GM18868 (cell line): ENCODE measurements around the gene TDRD6.
"Not testable (repeated sequence)": the region's sequence is repeated elsewhere in the genome, so short reads cannot be mapped to it uniquely, and the experiment has no call there.

ENCODE experiments used
- ATAC-seq: cut with Tn5 transposase; IDR thresholded peaks from one replicate; pipeline ENCODE4 v1.9.1; 2021; ENCODE audit warnings: mild to moderate bottlenecking, moderate library complexity; ENCODE audit not compliant: unreplicated experiment

TDRD6 gene

DNA sequence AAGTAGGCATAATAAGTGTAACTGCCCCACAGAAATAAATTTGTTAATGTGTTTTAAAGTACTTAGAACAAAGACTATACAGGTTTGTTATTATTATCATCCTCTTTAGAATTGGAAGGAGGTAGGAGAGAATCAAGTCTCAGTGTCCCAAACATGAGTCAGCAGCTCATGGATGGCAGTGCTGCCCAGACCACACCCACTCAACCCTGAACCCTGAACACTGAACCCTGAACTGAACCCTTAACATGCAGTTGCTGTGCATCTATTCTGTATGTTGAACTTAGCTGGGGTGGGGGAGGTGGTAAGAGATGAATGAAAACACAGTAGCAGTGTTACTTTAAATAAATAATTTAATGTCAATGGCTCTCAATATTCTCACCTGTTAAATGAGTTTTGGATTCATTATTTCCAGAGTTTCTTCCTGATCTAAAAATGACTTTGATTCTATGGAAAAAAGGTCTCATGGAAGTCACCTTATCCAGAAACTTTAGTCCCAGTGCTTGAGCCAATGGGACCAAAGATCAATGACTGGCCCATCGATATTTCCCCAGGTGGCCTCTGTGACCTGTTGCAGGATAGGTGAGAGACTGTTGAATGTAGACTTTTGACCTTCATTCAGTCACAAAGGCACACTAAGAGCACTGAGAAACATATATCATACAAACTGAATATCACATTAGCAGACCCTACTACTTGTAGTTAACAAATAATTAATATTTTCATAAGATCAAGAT, 55.9 kb downstream of the TDRD6 start:
- ATAC-seq = no peak

DNA sequence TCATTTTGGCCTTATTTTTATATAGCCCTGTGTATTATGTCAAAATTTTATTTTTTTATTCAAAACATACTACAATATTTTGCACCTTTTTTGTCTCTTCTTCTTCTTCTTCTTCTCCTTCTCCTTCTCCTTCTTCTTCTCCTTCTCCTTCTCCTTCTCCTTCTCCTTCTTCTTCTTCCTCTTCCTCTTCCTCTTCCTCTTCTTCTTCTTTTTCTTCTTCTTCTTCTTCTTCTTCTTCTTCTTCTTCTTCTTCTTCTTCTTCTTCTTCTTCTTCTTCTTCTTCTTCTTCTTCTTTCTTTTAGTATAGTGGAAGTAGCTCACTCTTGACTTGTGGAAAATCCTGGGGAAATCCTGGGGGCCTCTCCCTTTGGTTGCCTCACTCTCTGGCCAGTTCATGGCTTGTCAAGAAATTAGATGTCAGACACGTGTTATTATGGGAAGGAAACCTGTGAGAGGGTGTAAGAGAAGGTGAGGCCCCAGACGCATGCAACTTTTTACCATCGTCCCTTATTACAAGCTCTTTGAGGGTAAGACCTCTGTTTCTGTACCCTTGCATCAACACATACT, 56.6 kb downstream of the TDRD6 start:
- ATAC-seq = not testable (repeated sequence)

DNA sequence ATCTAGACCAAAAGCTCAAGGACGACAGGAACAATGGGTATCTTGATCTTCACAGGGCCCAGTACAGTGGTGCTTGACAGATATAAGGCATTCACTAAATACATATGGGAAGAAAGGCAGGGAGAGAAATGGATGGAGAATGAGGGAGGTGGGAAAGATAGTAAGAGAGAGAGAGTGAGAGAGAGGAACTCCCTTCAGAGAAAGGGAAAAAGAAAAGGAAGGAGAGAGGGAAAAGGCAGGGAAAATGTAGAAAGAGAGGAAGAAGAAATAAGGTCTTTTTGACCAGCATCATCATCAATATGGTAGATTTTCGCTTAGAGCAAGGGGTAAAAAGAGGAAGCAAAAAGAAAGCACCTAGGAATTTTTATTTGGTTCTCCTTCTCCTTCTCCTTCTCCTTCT, 58.3 kb downstream of the TDRD6 start:
- no peak for ATAC-seq

DNA sequence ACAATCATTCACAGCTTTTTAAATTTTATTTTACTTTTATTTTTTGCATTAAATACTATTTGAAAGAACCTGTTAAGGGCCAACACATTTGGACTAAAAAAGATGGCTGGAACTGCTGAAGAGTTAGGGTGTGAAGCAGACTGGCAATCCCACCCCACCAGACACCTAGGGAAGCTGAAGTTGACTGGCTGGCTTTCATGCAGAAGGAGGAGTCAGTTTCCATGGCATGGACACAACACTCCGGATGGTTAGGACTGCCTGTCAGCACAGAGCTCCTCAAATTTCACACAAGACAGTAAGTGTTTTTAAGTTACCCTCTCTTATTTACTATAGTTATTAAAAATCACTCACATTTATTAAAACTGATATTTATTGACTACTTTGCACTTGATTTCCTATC, 59.0 kb downstream of the TDRD6 start, which contains the start of gene ANKRD66:
Gene ANKRD66, plus strand, starts transcription at position 238 of the 400 bp plus-strand sequence. CDS start 5,016 bp downstream, outside the sequence.
- no peak for ATAC-seq

DNA sequence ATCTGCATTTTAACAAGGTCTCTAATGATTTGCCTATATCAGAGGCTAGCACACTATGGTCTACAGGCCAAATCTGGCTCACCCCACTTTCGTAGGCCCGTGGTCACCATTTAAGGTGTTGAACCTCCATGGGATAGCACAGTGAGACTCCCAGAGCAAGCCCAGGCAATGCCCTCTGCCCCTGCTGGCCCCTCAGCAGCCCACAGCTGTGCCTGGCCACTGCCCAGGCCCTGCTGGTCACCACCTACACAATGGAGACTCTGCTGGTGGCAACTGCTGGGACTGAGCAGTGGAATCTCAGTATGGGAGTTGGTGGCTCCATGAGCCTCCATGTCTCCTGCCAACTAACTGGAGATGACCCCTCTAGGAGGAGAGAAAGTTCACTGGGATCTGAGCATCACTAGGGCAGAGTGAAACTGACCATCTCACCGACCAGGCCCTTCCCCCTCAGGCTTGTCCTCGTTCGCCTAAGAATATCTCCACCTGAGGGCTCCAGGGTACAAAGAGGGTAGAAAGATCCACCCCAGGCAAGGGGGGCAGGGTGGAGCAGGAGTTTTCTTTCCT, 61.3 kb downstream of the TDRD6 start:
- no peak for ATAC-seq

DNA sequence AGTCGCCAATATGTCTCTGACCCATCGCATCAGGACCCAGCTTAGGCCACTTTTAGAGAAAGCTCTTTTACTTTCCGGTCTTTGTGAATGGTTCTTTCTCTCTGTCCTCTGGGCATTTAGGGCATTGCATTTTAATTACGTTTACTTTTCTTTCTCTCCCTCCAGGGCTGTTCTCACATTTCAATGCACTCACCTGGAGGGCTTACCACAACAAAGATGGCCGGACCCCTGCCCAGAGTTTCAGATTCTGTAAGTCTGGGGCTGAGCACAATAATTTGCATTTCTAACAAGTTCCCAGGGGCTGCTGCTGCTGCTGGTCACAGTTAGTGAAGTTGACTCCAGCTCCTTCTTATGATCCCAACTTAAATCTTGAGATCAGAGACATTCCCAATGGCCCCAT, 62.0 kb downstream of the TDRD6 start:
- no peak for ATAC-seq

DNA sequence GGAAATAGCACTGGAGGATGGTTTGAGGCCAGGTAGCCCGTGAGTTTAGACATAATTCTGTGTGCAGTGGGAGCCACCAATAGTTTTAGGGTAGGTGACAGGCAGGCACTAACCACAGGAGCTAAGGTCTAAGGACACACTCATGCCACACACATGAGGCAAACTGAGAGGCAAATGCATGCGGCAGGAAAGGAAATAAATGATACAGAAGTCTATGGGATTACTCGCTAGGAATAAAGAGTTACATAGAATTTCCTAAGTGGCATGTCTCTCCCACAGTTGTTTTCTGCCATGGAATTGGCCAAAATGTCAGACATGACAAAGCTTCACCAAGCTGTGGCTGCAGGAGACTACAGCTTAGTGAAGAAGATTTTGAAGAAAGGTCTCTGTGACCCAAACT, 64.0 kb downstream of the TDRD6 start:
- no peak for ATAC-seq
